AG10803 (cell line): ENCODE measurements around the gene PKDCC.

Experiments used
- DNase-seq: peaks from one replicate; pipeline ENCODE4 v3.0.0; 2010; ENCODE audit warnings: low read depth
- H3K4me3 ChIP-seq: 2 replicates; pipeline ENCODE4 v1.5.1; 2011; ENCODE audit warnings: mild to moderate bottlenecking, low read length, control low read depth
- CTCF ChIP-seq: conservative IDR thresholded peaks from 2 replicates; pipeline ENCODE4 v1.5.1; 2011; ENCODE audit warnings: mild to moderate bottlenecking, low read length, control low read depth, inconsistent platforms

The PKDCC gene

GRCh38 chr2:42096869-42097591 is 49.2 kb downstream of the PKDCC start:
- DNase-seq: peak; percentile 57
- TF ChIP-seq CTCF: no peak
- no peak overlapping the region for H3K4me3 ChIP-seq

GRCh38 chr2:42098571-42099437 is 51.0 kb downstream of the PKDCC start:
- H3K4me3 ChIP-seq: no peak overlapping the region
- TF ChIP-seq CTCF: no peak
- peak; percentile 41 for DNase-seq

DNA sequence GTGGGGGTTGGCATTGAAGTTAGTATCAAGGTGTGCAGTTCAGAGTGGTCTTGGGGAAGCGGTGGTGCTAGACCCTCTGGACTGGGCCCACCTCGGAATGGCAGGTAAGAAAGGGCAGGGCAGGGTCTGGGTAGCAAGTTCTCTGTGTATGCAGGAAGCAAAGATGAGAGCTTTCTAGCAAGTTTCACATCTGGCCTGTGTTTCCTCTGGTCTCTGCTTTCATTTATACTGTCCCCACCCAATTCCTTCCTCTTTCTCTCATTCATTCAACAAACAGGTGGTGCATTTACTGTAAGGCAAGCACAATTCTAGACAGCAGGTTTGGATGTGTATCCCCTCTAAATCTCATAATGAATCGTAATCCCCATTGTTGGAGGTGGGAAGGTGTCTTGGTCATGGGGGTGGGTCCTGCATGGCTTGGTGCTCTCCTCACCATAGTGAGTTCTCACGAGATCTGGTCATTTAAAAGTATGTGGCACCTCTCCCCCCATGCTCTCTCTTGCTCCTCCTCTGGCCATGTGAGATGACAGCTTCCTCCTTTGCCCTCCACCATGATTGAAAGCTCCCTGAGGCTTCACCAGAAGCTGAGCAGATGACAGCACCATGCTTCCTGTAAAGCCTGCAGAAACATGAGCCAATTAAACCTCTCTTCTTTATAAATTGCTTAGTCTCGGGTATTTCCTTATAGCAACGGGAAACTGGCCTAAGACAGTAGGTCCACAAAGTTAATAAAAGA is 51.8 kb downstream of the PKDCC start:
- no peak for TF ChIP-seq CTCF
- DNase-seq: no peak
- H3K4me3 ChIP-seq: no peak overlapping the region

- H3K4me3 ChIP-seq: no peak overlapping the region
- TF ChIP-seq CTCF: no peak
- DNase-seq: no peak
These were observed 52.9 kb downstream of the PKDCC start for GRCh38 chr2:42100683-42101205.

GRCh38 chr2:42101206-42102023 is 53.6 kb downstream of the PKDCC start:
- peak overlapping the region; percentile 20 for H3K4me3 ChIP-seq
- TF ChIP-seq CTCF: no peak
- DNase-seq: peak; percentile 85

DNA sequence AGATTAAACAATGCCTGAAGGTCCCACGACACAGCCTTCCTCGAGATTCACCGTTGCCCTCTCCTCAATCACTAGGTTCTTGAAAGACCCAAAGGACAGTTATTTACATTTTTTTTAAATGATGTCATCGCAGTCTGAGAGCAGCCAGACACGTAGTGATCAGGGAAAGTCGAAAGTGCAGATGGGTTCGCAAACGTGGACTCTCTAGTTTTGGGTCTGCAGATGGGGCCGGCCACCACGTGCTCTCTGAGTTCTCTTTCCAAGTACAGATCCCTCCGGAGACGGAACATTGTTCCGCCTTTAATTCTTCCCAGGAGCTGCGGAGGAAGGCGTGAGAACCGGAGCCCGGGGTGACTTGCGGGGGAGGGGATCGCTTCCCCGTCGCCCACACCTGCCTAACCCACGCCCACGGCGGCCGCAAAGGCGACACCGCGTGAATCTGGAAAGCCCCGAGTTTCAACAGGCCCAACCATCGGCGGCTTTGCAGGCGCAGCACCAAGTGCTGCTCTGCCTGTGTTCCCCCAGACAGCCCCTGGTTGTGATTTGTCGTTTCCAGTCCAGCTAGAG is 54.3 kb downstream of the PKDCC start:
- H3K4me3 ChIP-seq: peak overlapping the region; percentile 20
- DNase-seq: peak; percentile 91

More for the DNA sequence above, 54.3 kb downstream of the PKDCC start:
- no peak for TF ChIP-seq CTCF
